Activated CD8-positive, alpha-beta memory T cell treated with anti-CD3 and anti-CD28 coated beads, Interleukin-2, amount 50 U/mL, for 1 hour (primary cell): Measurements from ENCODE around the gene BNC2.

Experiments used
- DNase-seq: peaks from one replicate; pipeline ENCODE4 v3.0.0-alpha.2; 2020; ENCODE audit errors: extremely low read depth

BNC2 gene

GRCh38 chr9:16675131-16675530 is 195.3 kb downstream of the BNC2 start:
- DNase-seq = no peak

GRCh38 chr9:16673171-16673570 is 197.3 kb downstream of the BNC2 start:
- DNase-seq = no peak

- no peak for DNase-seq
Measured at GRCh38 chr9:16672501-16672900, 198.0 kb downstream of the BNC2 start.

GRCh38 chr9:16671591-16672137 is 198.8 kb downstream of the BNC2 start:
- DNase-seq = no peak

- no peak for DNase-seq
Measured at GRCh38 chr9:16670791-16671190, 199.7 kb downstream of the BNC2 start.

GRCh38 chr9:16668734-16669295 is 201.7 kb downstream of the BNC2 start:
- DNase-seq = no peak

- no peak for DNase-seq
Measured at GRCh38 chr9:16664211-16664610, 206.3 kb downstream of the BNC2 start.

GRCh38 chr9:16661816-16662215 is 208.7 kb downstream of the BNC2 start:
- no peak for DNase-seq

GRCh38 chr9:16659096-16659495 is 211.4 kb downstream of the BNC2 start:
- no peak for DNase-seq

- DNase-seq = no peak
Measured at GRCh38 chr9:16656432-16657169, 213.9 kb downstream of the BNC2 start.

- no peak for DNase-seq
Measured at GRCh38 chr9:16654596-16655126, 215.8 kb downstream of the BNC2 start.

- no peak for DNase-seq
Measured at GRCh38 chr9:16653491-16654399, 216.7 kb downstream of the BNC2 start.

GRCh38 chr9:16652582-16652981 is 217.9 kb downstream of the BNC2 start:
- no peak for DNase-seq

- DNase-seq = no peak
Measured at GRCh38 chr9:16651446-16651964, 219.0 kb downstream of the BNC2 start.

GRCh38 chr9:16645970-16646369 is 224.5 kb downstream of the BNC2 start:
- DNase-seq = no peak

GRCh38 chr9:16642421-16643109 is 227.9 kb downstream of the BNC2 start:
- DNase-seq = no peak

GRCh38 chr9:16640649-16641048 is 229.8 kb downstream of the BNC2 start:
- DNase-seq = no peak

GRCh38 chr9:16639644-16640043 is 230.8 kb downstream of the BNC2 start:
- DNase-seq = no peak

- no peak for DNase-seq
Measured at GRCh38 chr9:16637911-16638310, 232.6 kb downstream of the BNC2 start.

- DNase-seq = no peak
Measured at GRCh38 chr9:16637218-16637617, 233.3 kb downstream of the BNC2 start.

- no peak for DNase-seq
Measured at GRCh38 chr9:16633794-16634193, 236.7 kb downstream of the BNC2 start.
